HG03135 (cell line): Measurements from ENCODE around the gene OPN1MW3.
"Not testable (repeated sequence)": the region's sequence is repeated elsewhere in the genome, so short reads cannot be mapped to it uniquely, and the experiment has no call there.

Experiments used
- ATAC-seq: cut with Tn5 transposase; IDR thresholded peaks from one replicate; pipeline ENCODE4 v1.9.1; 2021; ENCODE audit warnings: mild to moderate bottlenecking, moderate library complexity; ENCODE audit not compliant: unreplicated experiment

The OPN1MW3 gene

DNA sequence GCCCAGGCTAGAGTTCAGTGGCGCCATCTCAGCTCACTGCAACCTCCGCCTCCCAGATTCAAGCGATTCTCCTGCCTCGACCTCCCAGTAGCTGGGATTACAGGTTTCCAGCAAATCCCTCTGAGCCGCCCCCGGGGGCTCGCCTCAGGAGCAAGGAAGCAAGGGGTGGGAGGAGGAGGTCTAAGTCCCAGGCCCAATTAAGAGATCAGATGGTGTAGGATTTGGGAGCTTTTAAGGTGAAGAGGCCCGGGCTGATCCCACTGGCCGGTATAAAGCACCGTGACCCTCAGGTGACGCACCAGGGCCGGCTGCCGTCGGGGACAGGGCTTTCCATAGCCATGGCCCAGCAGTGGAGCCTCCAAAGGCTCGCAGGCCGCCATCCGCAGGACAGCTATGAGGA, at the start of gene OPN1MW3:
OPN1MW3 (plus strand) TSS at position 301 of the 400 bp plus-strand sequence; CDS start at position 339, 38 bp downstream.
- not testable (repeated sequence) for ATAC-seq

DNA sequence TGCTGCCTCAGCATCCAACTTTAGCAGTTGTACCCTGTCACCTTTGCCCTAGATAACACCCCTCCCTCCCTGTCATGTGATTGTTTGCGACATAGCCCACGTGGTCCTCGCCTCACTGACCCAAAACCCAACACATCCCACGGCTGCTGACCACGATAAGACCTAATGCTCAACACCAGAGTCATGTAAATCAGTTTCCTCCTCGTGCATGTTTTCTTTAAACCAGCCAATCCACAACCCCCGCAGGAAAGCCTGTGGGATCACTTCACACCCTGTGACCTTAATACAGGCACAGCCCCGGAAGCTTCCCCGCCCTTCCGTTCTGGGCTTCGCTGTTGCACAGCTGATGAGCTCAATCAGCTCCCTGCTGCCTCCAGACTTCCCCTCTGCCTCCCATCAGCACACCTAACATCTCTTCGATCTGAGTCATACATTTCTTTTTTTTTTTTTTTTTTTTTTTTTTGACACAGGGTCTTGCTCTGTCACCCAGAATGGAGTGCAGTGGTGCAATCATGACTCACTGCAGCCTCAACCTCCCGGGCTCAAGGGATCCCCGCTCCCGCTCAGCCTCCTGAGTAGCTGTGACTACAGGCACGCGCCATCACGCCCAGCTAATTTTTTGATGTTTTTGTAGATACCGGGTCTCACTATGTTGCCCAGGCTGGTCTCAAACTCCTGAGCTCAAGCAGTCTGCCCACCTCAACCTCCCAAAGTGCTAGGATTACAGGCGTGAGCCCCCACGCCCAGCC, 47.5 kb upstream of the OPN1MW3 start:
- ATAC-seq: peak; percentile 73

- not testable (repeated sequence) for ATAC-seq
Observed at GRCh38 chrX:154211057-154211456, 46.3 kb upstream of the OPN1MW3 start.

- ATAC-seq: not testable (repeated sequence)
Observed at GRCh38 chrX:154211499-154211898, 45.9 kb upstream of the OPN1MW3 start.

DNA sequence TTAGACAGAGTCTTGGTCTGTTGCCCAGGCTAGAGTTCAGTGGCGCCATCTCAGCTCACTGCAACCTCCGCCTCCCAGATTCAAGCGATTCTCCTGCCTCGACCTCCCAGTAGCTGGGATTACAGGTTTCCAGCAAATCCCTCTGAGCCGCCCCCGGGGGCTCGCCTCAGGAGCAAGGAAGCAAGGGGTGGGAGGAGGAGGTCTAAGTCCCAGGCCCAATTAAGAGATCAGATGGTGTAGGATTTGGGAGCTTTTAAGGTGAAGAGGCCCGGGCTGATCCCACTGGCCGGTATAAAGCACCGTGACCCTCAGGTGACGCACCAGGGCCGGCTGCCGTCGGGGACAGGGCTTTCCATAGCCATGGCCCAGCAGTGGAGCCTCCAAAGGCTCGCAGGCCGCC, 37.9 kb upstream of the OPN1MW3 start, which contains the start of gene OPN1MW2:
OPN1MW2 (plus strand) TSS at position 301 of the 400 bp plus-strand sequence; CDS start at position 361, 60 bp downstream.
- not testable (repeated sequence) for ATAC-seq

- ATAC-seq: not testable (repeated sequence)
Observed at GRCh38 chrX:154225292-154225691, 32.1 kb upstream of the OPN1MW3 start.

- not testable (repeated sequence) for ATAC-seq
Observed at GRCh38 chrX:154226706-154227105, 30.7 kb upstream of the OPN1MW3 start.

DNA sequence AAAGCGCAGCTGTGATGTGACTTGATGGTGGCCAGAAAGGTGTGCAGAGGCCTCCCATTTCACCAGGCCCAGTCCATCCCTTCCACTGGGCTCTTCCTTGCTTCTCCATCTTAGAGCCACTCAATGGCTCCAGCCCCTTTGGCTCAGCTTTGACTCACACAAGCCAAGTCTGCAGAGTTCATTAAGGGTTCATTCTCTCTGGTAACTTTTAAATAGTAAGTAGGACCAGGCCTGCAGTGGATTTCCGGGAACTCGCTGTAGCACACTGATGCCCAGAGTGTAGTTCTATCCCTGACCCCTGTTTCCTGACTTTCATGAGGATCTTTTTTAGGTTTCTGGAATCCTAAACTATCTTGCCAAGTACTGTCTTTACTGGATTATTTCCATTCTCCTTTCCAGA, 25.9 kb upstream of the OPN1MW3 start:
- not testable (repeated sequence) for ATAC-seq

- ATAC-seq: not testable (repeated sequence)
Observed at GRCh38 chrX:154233620-154234019, 23.8 kb upstream of the OPN1MW3 start.

DNA sequence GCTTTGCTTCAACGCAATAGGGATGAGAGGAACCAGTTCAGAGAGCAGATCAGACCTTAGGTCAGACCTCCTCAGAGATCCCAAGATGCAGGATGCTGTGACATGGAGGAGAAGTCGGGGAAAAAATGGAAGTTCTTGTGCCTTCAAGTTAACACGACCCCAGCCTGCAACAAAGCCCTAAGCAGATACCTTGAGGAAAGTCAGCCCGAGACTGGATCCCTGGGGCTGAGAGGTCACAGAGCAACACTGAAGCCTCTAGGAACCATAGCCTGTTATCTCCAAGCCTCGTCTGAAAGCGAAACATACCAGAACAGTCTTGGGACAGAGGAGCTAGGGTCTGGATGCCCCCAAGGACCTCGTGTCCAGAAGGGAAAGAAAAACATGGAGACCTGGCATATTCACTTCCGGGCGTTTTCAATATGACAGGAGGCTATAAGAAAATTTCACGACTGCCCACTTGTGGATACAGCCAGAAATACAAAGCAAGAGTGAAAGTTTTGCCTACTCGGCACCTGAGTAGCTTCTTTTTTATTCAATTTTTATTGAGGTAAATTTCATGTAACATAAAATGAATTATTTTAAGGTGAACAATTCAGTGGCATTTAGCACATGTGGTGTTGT, 18.3 kb upstream of the OPN1MW3 start:
- ATAC-seq: not testable (repeated sequence)

DNA sequence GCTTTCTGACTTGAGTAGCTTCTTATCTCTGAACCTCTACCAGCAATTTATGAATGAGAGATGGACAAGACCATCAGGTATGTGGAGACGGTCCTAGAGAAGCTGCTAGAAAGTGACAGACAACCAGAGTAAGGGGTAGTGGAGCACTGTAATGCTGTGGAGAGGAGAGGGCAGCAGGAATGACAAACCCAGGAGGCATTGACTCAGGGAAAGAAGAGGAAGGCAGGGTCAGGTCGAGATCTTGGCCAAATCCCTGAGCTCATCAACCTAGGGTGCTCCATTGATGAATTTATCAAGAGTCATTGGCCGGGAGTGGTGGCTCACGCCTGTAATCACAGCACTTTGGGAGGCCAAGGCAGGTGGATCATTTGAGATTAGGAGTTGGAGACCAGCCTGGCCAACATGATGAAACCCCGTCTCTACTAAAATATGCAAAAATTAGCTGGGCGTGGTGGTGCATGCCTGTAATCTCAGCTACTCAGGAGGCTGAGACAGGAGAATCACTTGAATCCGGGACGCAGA, 17.3 kb upstream of the OPN1MW3 start:
- not testable (repeated sequence) for ATAC-seq

GRCh38 chrX:154247377-154248045, 9.9 kb upstream of the OPN1MW3 start:
- ATAC-seq: peak; percentile 77

DNA sequence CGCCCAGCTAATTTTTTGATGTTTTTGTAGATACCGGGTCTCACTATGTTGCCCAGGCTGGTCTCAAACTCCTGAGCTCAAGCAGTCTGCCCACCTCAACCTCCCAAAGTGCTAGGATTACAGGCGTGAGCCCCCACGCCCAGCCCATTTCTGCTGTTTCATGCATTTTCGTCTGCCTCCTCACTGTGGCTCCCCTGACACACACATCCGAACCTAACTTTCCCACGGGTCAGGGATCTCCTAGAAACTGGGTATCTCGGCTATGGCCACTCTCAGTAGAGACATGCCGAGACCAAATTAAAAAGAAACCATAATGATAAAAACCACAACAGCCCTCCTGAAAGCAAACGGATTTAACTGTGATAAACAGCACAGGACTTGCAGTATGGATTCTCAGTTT, 9.3 kb upstream of the OPN1MW3 start:
- not testable (repeated sequence) for ATAC-seq

GRCh38 chrX:154258711-154259110, 1.3 kb downstream of the OPN1MW3 start:
- ATAC-seq: not testable (repeated sequence)

DNA sequence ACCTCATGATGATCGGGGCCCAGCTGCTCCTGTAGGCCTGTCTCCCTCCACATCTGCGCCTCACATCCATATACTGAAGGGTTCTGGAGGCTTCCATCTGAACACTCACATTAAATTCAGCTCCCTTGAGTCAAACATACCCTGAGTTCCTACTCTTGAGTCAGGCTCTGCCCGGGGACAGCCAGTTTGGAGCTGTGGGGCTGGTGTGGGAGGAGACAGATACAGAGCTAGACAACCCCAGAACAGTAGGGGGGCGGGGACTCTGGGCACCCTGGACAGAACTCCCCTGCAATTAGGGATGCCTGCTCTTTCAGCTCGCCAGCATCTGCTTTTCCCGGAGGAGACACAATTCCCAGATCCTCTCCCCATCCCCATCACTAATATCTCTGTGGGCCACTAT, 5.7 kb downstream of the OPN1MW3 start:
- not testable (repeated sequence) for ATAC-seq

GRCh38 chrX:154269245-154269644, 11.9 kb downstream of the OPN1MW3 start:
- not testable (repeated sequence) for ATAC-seq

GRCh38 chrX:154284489-154285338, 27.3 kb downstream of the OPN1MW3 start:
- not testable (repeated sequence) for ATAC-seq

DNA sequence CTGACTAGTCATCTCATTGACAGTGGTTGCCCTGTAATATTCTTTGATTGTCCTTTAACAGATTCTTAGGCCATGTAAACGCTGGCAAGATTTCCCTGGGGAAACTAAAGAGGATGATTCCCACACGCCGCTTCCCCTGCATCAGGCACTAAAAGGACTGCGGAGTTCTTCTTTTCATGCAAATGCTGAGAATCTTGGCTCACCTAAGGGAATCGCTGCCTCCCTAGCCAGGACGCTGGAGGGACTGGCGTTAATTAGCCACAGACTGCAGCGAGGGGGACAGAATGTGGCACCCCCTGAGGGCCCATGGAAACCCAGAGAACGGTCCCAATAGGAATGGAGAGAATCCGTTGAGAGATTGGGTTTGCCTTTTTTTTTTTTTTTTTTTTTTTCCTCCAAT, 29.0 kb downstream of the OPN1MW3 start:
- ATAC-seq: not testable (repeated sequence)

GRCh38 chrX:154294791-154295574, 37.6 kb downstream of the OPN1MW3 start, which contains the start of gene TEX28:
Gene TEX28, minus strand, starts transcription at chrX:154295124. Its CDS starts 3,007 bp downstream, at chrX:154292117.
- no peak for ATAC-seq
